Cardiac muscle cell (in vitro differentiated cells and primary cell): ENCODE data around the gene CSF1R. TPM values are rescaled to one million over a fixed set of nuclear protein-coding genes. Genes with fewer than 3 reads are reported as not detected.

Experiments used
- DNase-seq, 2 donors: peaks; one replicate each; pipeline versions ENCODE4 v3.0.0 to v3.0.0-alpha.2; 2010 to 2017; ENCODE audit warnings: low read depth in 1 of 2, low spot score in 1 of 2
- H3K27ac ChIP-seq: fragments of 200-600 bp; sonication (generic); 2 replicates; pipeline ENCODE4 v1.5.1; 2016
- H3K27me3 ChIP-seq: fragments of 200-600 bp; sonication (generic); 2 replicates; pipeline ENCODE4 v1.6.0; 2016; ENCODE audit warnings: control low read depth
- H3K36me3 ChIP-seq: fragments of 200-600 bp; sonication (generic); 2 replicates; pipeline ENCODE4 v1.5.1; 2016; ENCODE audit warnings: control low read depth
- H3K4me1 ChIP-seq: fragments of 200-600 bp; sonication (generic); 2 replicates; pipeline ENCODE4 v1.8.1; 2017; ENCODE audit warnings: low read depth, mild to moderate bottlenecking, mixed run types
- H3K4me3 ChIP-seq: fragments of 200-600 bp; sonication (generic); 2 replicates; pipeline ENCODE4 v1.5.1; 2016; ENCODE audit warnings: mild to moderate bottlenecking
- H3K9me3 ChIP-seq: fragments of 200-600 bp; sonication (generic); 2 replicates; pipeline ENCODE4 v1.5.1; 2017; ENCODE audit warnings: low read depth, mild to moderate bottlenecking, control low read depth
- polyA plus RNA-seq: library from polyadenylated mRNA; unstranded; fragments of >200 nt; fragmentation: Nextera tagmentation; extraction: Ambion mirVana; gene quantifications from 2 replicates; pipeline ENCODE4 v1.2.1, GENCODE V29; 2016
- total RNA-seq: library from RNA; depleted of rRNA; stranded (reverse); fragments of >200 nt; gene quantifications from 2 replicates; pipeline ENCODE4 v1.2.3, GENCODE V29; 2016
- TF ChIP-seq, protein P1 (sequence below): IDR thresholded peaks from 2 replicates; pipeline ENCODE4 v1.5.1; 2012; ENCODE audit warnings: low read depth, mild to moderate bottlenecking, low read length

CSF1R gene
- total and polyA plus RNA-seq, 2 experiments from 2014 or later = 0.48 TPM; not detected in 1

DNA sequence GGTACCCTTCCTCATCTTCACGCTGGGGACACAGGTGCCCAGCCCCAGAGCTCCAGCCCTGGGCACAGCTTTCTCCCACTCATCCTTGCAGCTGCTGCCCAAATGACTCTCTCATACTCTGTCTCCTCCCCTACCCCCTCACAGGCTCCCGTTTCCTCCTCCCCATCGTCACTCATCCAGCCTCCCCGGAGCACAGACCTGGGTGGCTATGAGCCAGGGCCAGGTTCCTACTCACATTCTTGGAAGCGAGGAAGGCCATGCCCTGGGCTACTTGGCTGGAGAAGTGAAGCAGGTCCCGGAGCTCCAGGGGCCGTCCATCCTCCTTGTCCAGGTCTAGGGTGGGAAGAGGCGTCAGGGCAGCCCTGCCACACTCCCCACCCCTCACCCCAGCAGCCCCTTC, 29.3 kb downstream of the CSF1R start:
- no peaks in the 10 kb centered on the region for H3K27me3 ChIP-seq
- H3K4me1 ChIP-seq = no peaks in the 10 kb centered on the region
- H3K9me3 ChIP-seq = no peaks in the 10 kb centered on the region
- TF ChIP-seq, protein P1, sequence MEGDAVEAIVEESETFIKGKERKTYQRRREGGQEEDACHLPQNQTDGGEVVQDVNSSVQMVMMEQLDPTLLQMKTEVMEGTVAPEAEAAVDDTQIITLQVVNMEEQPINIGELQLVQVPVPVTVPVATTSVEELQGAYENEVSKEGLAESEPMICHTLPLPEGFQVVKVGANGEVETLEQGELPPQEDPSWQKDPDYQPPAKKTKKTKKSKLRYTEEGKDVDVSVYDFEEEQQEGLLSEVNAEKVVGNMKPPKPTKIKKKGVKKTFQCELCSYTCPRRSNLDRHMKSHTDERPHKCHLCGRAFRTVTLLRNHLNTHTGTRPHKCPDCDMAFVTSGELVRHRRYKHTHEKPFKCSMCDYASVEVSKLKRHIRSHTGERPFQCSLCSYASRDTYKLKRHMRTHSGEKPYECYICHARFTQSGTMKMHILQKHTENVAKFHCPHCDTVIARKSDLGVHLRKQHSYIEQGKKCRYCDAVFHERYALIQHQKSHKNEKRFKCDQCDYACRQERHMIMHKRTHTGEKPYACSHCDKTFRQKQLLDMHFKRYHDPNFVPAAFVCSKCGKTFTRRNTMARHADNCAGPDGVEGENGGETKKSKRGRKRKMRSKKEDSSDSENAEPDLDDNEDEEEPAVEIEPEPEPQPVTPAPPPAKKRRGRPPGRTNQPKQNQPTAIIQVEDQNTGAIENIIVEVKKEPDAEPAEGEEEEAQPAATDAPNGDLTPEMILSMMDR = no peak
- no peak overlapping the region for H3K27ac ChIP-seq
- H3K36me3 ChIP-seq = peaks cover 11% of the 10 kb centered on the region
- DNase-seq = no peak
- H3K4me3 ChIP-seq = no peak overlapping the region

DNA sequence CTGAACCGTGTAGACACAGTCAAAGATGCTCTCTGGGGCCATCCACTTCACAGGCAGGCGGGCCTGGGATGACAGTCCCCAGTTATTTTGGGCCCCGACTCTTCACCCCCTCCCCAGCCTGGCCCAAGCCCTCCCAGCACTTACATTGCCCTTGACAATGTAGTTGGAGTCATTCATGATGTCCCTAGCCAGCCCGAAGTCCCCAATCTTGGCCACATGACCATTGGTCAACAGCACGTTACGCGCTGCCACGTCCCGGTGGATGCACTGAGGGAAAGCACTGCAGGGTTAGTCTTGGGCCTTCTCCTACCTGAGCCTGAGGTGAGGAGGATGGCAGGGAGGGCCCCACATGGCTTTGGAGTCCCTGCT, 30.3 kb downstream of the CSF1R start:
- DNase-seq = no peak
- H3K4me1 ChIP-seq = no peaks in the 10 kb centered on the region
- no peaks in the 10 kb centered on the region for H3K9me3 ChIP-seq
- H3K36me3 ChIP-seq = peaks cover 17% of the 10 kb centered on the region
- H3K27ac ChIP-seq = no peak overlapping the region
- no peak overlapping the region for H3K4me3 ChIP-seq
- TF ChIP-seq, protein P1 = no peak
- no peaks in the 10 kb centered on the region for H3K27me3 ChIP-seq

DNA sequence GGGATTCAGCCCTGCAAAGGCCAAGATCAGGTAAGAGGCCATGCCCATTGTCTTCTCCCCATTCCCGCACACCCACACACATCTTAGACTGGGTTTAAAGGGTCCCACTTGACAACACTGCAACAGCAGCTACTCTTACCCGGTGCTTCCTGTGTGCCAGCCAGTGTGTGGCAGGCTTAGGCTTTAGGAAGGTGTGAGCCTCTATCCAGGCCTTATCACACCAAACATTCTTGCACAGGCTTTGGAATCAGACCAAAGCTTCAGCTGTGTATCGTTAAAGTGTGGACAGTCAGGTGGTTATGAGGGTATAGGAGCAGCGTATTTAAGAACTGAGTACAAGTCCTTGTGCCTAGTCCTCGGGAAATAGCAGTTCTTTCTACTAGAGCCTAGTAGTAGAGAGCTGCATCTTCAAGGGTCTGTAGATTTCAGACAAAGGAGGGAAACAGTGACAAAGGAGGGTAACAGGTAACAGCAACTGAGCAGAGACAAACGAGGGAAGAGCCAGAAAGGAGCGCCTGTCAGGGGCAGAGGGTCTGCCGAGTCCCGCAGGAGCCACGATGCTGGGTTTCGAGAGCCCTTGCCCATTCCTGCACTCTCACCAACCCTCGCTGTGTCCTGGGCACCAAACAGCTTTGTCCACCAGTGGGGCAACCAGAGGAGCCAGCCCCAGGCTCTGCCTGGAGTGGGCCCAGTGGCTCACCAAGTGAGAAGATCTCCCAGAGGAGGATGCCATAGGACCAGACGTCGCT, 30.9 kb downstream of the CSF1R start:
- no peaks in the 10 kb centered on the region for H3K9me3 ChIP-seq
- H3K27ac ChIP-seq = no peak overlapping the region
- DNase-seq = no peak
- no peak overlapping the region for H3K4me3 ChIP-seq
- no peaks in the 10 kb centered on the region for H3K4me1 ChIP-seq
- H3K36me3 ChIP-seq = peaks cover 22% of the 10 kb centered on the region
- TF ChIP-seq, protein P1 = no peak
- H3K27me3 ChIP-seq = no peaks in the 10 kb centered on the region

DNA sequence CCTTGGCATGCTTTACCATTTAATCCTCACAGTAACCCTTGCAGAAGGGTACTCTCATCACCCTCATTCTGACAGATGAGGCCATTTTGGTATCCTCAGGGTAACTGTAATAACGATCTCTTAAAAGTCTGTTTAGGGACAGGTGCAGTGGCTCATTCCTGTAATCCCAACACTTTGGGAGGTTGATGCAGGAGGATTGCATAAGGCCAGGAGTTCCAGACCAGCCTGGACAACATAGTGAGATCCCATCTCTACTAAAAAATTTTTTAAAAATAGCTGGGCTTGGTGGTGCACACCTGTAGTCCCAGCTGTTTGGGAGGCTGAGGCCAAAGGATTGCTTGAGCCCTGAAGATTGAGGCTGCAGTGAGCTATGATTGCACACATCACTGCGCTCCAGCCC, 31.8 kb downstream of the CSF1R start:
- Histone ChIP-seq H3K27ac (no peak overlapping the region), H3K27me3 (no peaks in the 10 kb centered on the region), H3K36me3 (peaks cover 26% of the 10 kb centered on the region), H3K9me3 (no peaks in the 10 kb centered on the region), H3K4me1 (no peaks in the 10 kb centered on the region), H3K4me3 (no peak overlapping the region)
- DNase-seq = no peak
- TF ChIP-seq, protein P1 = no peak

DNA sequence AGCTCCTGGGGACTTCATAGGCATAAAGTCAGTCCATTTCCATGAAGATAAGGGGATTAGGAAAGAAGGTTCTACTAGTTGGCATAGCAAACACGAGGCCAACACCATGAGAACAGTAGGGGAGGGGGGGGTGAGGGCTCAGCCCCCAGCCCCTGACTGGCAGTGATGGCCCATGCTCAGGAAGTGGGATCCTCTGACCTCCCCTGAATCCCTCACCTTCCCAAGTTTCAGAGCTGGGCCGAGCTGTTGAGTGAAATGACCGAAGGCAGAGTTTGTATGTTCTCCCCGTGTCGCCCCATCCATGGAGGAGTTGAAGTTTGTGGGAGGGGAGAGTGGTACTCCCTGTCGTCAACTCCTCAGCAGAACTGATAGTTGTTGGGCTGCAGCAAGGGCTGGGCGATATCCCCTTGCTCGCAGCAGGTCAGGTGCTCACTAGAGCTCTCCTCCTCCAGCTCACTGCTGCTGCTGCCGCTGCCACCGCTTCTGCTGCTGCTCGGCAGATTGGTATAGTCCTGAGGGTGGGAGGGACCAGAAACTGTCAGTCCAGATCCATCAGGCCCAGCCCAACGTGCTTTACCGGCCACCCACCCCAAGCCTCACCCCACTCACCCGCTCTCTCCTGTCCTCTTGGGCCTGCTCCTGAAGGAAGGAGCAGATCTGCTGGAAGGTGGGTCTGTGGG, 32.5 kb downstream of the CSF1R start:
- H3K36me3 ChIP-seq = peaks cover 29% of the 10 kb centered on the region
- no peak overlapping the region for H3K27ac ChIP-seq
- no peak for DNase-seq

More for the DNA sequence above, 32.5 kb downstream of the CSF1R start:
- Histone ChIP-seq H3K27me3 (no peaks in the 10 kb centered on the region), H3K9me3 (no peaks in the 10 kb centered on the region), H3K4me1 (no peaks in the 10 kb centered on the region), H3K4me3 (no peak overlapping the region)
- TF ChIP-seq, protein P1 = no peak
